ENCODE results near the gene BTBD3. TPM values are rescaled to one million over a fixed set of nuclear protein-coding genes. Genes with fewer than 3 reads are reported as not detected.

BTBD3 gene
- 52.5 TPM for total RNA-seq

- ATAC-seq: peak; percentile 93
These were observed at the start of gene BTBD3 for GRCh38 chr20:11917663-11918062. BTBD3 (plus strand) TSS chr20:11917893; CDS start chr20:11918276, 383 bp downstream.

DNA sequence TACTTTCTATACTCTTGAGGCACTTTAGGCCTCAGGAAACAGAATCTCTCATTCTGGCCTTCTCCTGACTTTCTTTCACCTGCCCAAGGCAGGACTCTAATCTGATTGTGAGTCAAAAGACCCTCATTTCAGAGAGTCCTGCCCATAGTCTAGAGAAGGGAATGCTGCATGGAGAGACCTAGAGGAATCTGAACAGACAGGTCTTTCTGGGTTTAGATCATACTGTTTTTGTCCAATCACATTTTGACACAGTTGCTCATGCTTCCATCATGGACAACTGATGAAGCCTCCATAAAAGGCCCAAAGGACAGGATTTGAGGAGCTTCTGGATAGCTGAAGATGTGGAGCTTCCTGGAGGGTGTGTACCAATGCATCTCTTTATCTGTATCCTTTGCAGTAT is 48.1 kb upstream of the BTBD3 start:
- DNase-seq (ENCODE audit: low spot score) (no peak), ATAC-seq (no peak)
- intact Hi-C loops (cut with DNase I): no loop called here

More at GRCh38 chr20:11917663-11918062, at the start of gene BTBD3:
- no peak for DNase-seq (ENCODE audit: low spot score)
- intact Hi-C loops (cut with DNase I): no loop called here

DNA sequence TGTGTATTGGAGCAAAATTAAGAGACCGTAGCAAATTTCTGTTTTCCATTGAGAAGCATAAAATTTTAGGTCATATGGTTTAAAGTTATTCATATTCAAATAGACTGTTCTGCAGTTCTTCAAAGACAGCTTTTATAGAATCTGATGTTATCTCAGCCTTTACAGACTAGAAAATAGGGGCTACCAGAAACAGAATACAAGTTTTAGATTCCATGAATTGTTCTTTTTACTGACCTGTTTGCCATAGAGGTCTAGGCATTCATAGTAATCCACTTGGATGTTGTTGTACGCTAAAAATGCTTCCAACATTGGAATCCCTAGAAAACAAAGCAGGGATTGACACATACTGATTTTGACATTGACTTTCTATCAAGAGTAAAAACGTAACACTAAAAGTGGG is 47.3 kb upstream of the BTBD3 start:
- intact Hi-C loops (cut with DNase I): no loop called here
- ATAC-seq: no peak
- DNase-seq (ENCODE audit: low spot score): no peak

GRCh38 chr20:11876555-11876954 is 41.1 kb upstream of the BTBD3 start:
- ATAC-seq: no peak
- intact Hi-C loops (cut with DNase I): no loop called here
- no peak for DNase-seq (ENCODE audit: low spot score)

- ATAC-seq: no peak
- intact Hi-C loops (cut with DNase I): no loop called here
- no peak for DNase-seq (ENCODE audit: low spot score)
These were observed 37.0 kb upstream of the BTBD3 start for GRCh38 chr20:11880680-11881079.

- intact Hi-C loops (cut with DNase I): no loop called here
- DNase-seq (ENCODE audit: low spot score) (no peak), ATAC-seq (no peak)
These were observed 36.2 kb upstream of the BTBD3 start for GRCh38 chr20:11881449-11881848.

DNA sequence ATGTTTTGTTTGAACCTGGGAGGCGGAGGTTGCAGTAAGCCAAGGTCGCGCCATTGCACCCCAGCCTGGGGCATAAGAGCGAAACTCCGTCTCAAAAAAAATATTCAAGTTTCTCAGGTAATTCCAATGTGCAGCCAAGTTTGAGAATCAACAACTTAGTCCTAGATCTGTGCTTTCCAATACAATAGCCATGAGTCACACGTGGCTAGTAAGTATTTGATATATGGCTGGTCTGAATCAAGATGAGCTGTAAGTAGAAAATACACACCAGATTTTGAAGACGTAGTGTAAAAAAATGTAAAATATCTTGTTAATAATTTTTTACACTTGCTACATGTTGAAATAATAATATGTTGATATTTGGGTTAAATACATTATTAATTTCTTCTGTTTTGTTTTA is 35.0 kb upstream of the BTBD3 start:
- intact Hi-C loops (cut with DNase I): no loop called here
- DNase-seq (ENCODE audit: low spot score) (no peak), ATAC-seq (no peak)

DNA sequence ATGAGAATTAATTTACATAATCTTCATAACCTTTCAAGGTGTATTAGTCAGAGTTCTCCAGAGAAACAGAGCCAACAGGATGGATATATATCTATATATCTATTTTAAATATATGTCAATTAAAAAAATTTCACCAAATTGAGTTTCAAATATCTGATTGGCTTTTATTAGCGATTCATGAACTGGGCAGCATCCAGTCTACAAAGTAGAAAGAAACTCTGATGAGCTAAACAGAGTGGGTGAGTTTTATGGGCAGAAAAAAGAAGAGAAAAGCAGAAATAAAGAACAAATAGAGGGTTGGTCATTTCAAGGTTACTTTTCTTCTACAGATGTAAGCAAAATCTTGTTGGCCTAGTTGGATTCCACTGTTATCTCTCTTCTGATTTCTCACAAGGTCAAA is 29.0 kb upstream of the BTBD3 start:
- ATAC-seq: no peak
- DNase-seq (ENCODE audit: low spot score): no peak
- intact Hi-C loops (cut with DNase I): no loop called here

- DNase-seq (ENCODE audit: low spot score): peak; percentile 91
- intact Hi-C loops (cut with DNase I): no loop called here
- peak; percentile 98 for ATAC-seq
These were observed 27.2 kb upstream of the BTBD3 start for GRCh38 chr20:11890331-11891076.

DNA sequence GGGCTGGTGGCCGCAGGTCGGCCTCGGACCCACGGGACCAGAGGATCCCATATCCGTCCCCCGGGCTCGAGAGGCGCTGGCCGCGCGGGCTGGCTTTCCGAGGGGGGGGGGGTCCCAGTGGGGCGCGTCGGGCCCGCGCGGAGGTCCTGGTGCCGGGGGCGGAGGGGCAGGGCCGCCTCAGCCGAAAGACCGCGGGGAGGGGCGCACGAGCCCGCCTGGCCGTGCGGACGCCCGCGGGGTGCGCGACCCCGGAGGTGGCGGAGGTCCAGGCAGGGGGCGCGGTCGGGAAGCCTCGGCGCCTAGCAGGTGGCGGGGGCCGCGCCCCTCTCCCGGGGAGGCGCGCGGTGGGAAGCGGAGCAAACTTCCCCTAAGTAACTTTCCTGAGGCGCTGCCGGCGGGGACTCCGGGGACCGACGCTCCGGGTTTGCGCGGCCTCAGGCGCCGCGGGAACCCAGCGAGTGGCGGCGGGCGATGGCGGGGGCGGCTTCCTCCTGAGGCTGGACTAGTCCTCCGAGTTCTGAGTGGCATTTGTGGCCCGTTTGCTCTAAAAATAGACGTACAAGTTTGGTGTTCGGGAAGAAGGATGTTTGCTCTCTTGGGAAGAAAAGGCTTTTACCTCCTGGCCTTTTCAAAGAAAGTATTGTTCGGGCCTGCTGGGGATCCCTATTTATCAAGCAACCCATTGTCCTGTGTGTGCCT is 26.5 kb upstream of the BTBD3 start:
- peak; percentile 54 for ATAC-seq
- intact Hi-C loops (cut with DNase I): no loop called here

GRCh38 chr20:11891776-11892545 is 25.7 kb upstream of the BTBD3 start:
- DNase-seq (ENCODE audit: low spot score): peak; percentile 65
- ATAC-seq: peak; percentile 55
- intact Hi-C loops (cut with DNase I): no loop called here

More for the DNA sequence above, 26.5 kb upstream of the BTBD3 start:
- DNase-seq (ENCODE audit: low spot score): peak; percentile 78

DNA sequence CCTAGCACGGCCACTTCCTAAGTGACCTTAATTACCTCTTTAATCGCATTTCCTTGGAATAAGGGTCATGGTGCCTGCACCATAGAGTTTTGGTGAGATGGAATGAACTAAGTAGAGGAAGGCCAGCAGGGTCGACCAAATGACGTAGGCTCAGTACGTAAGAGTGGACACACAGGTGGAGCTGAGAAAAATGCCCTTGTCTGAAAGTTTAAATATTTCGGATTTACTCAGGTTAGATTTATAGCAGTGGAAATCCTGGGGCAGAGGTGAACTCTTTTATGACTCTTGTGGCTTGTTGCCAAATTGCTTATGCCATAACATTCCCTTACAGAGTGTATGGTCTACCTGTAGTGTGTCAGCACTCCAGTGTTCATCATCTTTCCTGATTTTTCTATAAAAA is 23.6 kb upstream of the BTBD3 start:
- intact Hi-C loops (cut with DNase I): no loop called here

GRCh38 chr20:11895861-11896387 is 21.8 kb upstream of the BTBD3 start:
- intact Hi-C loops (cut with DNase I): no loop called here
- no peak for ATAC-seq
- DNase-seq (ENCODE audit: low spot score): no peak

More for the DNA sequence above, 23.6 kb upstream of the BTBD3 start:
- no peak for DNase-seq (ENCODE audit: low spot score)
- no peak for ATAC-seq

DNA sequence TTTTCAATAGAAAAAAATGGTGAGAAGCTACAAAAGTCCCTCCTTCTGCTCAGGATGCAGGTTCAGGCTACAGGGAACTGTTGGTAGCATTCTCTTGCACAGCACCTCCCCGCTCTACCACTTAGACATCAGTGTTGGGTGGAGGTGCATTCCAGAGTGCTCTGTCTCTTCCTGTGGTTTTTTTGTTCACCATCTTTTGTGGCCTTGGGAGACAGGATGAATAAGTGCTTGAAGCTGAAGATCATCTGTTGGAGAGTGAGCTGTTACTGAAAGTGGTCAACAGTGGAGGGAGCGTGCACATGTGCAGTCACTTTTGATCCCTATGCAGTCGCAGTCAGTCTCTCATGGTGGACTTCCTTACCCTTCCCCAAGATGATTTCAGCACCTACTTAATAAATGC is 16.6 kb upstream of the BTBD3 start:
- ATAC-seq: no peak
- DNase-seq (ENCODE audit: low spot score): no peak
- intact Hi-C loops (cut with DNase I): no loop called here

DNA sequence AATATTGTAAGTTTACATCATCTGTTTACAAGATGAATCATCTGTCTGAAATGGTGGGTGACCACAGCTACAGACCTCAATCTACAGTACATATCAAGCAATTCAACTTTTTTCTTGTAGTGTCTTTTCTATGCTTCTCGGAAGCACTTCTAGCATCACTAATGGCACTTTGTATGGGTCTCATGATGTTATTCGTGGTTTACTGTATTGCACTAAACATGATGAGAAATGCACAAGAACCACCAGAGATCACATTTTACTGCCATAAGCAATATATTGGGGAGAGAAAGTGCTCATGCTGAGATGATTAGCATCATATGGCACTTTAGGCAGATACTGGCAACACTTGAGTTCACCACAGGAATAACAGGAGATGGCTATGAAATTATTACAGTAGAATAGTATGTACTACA is 15.4 kb upstream of the BTBD3 start:
- DNase-seq (ENCODE audit: low spot score): no peak
- intact Hi-C loops (cut with DNase I): no loop called here

GRCh38 chr20:11905460-11906179 is 12.1 kb upstream of the BTBD3 start:
- ATAC-seq (no peak), DNase-seq (ENCODE audit: low spot score) (no peak)
- intact Hi-C loops (cut with DNase I): no loop called here

More for the DNA sequence above, 15.4 kb upstream of the BTBD3 start:
- ATAC-seq: no peak

- ATAC-seq: no peak
- intact Hi-C loops (cut with DNase I): no loop called here
- no peak for DNase-seq (ENCODE audit: low spot score)
These were observed 10.8 kb upstream of the BTBD3 start for GRCh38 chr20:11906626-11907480.

DNA sequence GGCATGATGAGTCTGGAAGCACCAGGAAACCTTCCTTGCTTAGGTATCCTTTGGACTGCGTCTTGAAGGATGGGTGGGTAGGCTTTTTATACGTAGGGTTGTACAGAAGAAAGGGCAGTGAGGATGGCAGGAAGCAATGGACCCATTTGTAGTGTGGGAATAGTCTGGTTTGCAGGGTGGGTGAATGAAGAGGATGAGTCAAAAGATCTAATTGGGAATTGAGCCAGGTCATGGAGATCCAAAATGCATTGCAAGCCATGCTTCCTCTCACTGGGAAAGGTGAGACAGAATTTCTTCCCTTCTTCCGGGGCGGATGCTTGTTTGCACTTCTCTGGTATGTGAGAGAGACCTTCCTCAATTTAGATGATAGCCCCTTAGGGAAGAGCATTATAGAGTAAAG is 10.1 kb upstream of the BTBD3 start:
- ATAC-seq: no peak
- no peak for DNase-seq (ENCODE audit: low spot score)
- intact Hi-C loops (cut with DNase I): no loop called here

All from sciatic nerve (tissue), 2 donors.